ENCODE measurements around the gene NSMCE3.

NSMCE3 gene

GRCh38 chr15:29283381-29283780, 13.8 kb upstream of the NSMCE3 start:
- TF ChIP-seq CTCF (IDR thresholded peaks at IDR 0.05; ENCODE audit: borderline replicate concordance, insufficient read depth, low read depth, low read length): no peak
- H3K4me3 ChIP-seq (ENCODE audit: low read depth, low read length): no peak overlapping the region

DNA sequence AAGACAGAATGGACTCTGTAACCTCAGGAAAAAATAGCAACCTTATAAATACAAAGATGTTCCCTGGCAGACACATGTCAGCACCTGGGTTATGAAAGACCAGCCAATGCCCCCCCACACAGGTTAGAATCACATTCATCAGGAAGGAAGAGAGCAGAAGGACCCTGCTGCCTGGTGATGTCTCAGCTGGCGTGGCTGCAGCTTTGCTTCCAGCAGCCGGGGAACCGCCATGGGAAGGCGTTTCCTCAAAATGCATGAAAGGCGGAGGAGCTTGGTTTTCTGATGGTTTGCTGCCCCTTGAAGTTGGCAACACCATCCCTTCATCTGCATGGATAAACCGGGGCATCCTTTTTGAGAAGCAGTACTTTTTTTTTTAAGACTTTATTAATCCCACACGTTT, 10.9 kb upstream of the NSMCE3 start:
- no peak for TF ChIP-seq CTCF (IDR thresholded peaks at IDR 0.05; ENCODE audit: borderline replicate concordance, insufficient read depth, low read depth, low read length)
- H3K4me3 ChIP-seq (ENCODE audit: low read depth, low read length): no peak overlapping the region

- no peak for TF ChIP-seq CTCF (IDR thresholded peaks at IDR 0.05; ENCODE audit: borderline replicate concordance, insufficient read depth, low read depth, low read length)
- H3K4me3 ChIP-seq (ENCODE audit: low read depth, low read length): no peak overlapping the region
Observed at GRCh38 chr15:29278436-29279105, 8.9 kb upstream of the NSMCE3 start.

GRCh38 chr15:29276366-29276765, 6.7 kb upstream of the NSMCE3 start:
- no peak for TF ChIP-seq CTCF (IDR thresholded peaks at IDR 0.05; ENCODE audit: borderline replicate concordance, insufficient read depth, low read depth, low read length)

GRCh38 chr15:29275855-29276254, 6.2 kb upstream of the NSMCE3 start:
- no peak overlapping the region for H3K4me3 ChIP-seq (ENCODE audit: low read depth, low read length)
- no peak for TF ChIP-seq CTCF (IDR thresholded peaks at IDR 0.05; ENCODE audit: borderline replicate concordance, insufficient read depth, low read depth, low read length)

More at GRCh38 chr15:29276366-29276765, 6.7 kb upstream of the NSMCE3 start:
- no peak overlapping the region for H3K4me3 ChIP-seq (ENCODE audit: low read depth, low read length)

GRCh38 chr15:29274946-29275345, 5.3 kb upstream of the NSMCE3 start:
- no peak overlapping the region for H3K4me3 ChIP-seq (ENCODE audit: low read depth, low read length)
- TF ChIP-seq CTCF (IDR thresholded peaks at IDR 0.05; ENCODE audit: borderline replicate concordance, insufficient read depth, low read depth, low read length): no peak

GRCh38 chr15:29272219-29272618, 2.6 kb upstream of the NSMCE3 start:
- H3K4me3 ChIP-seq (ENCODE audit: low read depth, low read length): no peak overlapping the region
- no peak for TF ChIP-seq CTCF (IDR thresholded peaks at IDR 0.05; ENCODE audit: borderline replicate concordance, insufficient read depth, low read depth, low read length)

Data from GM12875 (cell line).